GM11168 (cell line): ENCODE data around the gene TALDO1.
"Not testable (repeated sequence)": the region's sequence is repeated elsewhere in the genome, so short reads cannot be mapped to it uniquely, and the experiment has no call there.

Experiments used
- in situ Hi-C: fragments of 300-500 bp; cut with MboI; formaldehyde crosslinking; loops from one replicate; pipeline ENCODE4 v1.12.0; 2022; ENCODE audit warnings: low sequenced_read_pairs; ENCODE audit not compliant: unreplicated experiment

Gene TALDO1

DNA sequence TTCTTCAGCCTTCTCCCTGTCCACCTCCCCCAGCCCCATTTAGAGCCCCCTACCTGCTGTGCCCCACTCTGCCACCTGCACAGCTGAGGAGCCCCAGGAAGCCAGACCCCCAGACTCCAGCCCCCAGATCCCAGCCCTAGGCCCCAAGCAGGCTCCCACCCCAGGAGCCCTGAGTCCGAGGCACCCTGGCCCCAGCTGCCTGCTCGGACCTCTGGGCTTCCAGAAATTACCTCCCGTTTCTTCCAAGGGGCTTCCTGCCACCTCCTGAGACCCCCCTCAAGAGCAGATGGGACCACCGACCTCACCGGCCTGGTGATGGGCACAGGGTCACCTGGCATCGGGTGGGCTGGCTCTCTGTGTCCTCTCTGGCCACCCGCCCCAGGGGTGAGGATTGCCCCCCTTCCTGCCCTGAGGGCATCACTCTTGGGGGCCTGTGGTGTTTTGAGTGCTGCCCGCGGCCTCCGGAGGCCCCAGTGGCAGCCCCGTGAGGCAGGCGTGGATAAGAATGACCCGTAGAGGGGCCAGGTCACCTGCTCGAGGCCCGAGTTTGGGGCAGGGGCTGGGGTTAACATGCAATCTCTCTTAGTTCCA lies 18.3 kb upstream of the TALDO1 start:
- in situ Hi-C loops, result no loop called here

DNA sequence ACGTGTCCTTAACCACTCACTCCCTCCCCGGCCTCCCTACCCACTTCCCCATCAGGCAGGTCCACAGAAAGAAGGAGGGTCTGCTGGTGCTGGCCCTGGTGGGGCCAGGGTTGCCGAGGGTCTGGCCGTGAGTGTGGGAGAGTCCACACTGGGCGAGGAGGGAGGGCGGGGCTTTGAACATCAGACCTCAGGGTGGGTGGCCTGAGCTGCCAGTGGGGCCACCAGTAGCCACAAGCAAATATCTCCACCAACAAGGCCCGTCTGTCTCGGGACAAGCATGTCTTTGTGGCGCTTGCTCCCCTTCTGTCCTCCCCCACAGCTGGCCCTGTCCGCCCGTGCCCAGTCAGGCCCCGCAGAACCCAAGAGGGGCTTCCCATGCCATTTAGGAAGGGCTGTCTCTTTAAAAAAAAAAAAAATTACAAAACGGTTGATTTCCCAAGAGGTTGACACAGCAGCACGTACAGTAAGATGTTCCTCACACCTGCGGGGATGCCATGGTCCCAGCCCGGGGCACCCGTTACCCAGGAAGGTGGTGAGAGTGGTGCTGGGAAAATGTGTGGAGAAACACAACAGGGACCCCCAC lies 17.7 kb upstream of the TALDO1 start:
- in situ Hi-C loops, result no loop called here

DNA sequence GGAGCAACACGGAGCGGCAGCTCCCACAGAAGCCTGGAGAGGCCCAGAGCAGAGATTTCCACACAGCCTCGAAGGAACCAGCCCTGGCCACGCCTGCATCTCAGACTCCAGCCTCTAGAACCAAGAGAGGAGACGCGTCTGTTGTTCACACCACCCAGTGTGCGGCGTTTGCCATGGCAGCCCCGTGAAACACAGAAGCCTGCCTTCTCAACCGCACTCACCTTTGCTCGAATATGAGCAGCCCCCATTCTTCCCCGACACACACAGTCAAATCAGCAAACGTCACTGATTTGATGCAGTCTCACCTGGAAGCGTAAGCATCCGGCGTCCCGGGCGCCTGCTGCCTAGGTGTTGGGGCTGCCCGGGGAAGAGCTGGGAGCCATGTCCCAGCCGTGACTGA lies 14.2 kb upstream of the TALDO1 start:
- in situ Hi-C loops, result no loop called here

DNA sequence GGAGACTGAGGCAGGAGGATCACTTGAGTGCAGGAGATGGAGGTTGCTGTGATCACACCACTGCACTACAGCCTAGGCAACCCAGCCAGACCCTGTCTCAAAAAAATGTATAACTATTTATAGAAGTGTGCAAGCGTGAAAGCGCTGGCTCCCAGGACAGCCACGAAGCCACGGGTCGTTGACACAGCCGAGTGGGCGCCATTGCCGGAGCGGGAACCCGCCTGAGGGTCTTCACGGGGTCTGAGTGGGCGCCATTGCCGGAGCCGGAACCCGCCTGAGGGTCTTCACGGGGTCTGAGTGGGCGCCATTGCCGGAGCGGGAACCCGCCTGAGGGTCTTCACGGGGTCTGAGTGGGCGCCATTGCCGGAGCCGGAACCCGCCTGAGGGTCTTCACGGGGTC lies 12.7 kb upstream of the TALDO1 start:
- in situ Hi-C loops, result not testable (repeated sequence)

DNA sequence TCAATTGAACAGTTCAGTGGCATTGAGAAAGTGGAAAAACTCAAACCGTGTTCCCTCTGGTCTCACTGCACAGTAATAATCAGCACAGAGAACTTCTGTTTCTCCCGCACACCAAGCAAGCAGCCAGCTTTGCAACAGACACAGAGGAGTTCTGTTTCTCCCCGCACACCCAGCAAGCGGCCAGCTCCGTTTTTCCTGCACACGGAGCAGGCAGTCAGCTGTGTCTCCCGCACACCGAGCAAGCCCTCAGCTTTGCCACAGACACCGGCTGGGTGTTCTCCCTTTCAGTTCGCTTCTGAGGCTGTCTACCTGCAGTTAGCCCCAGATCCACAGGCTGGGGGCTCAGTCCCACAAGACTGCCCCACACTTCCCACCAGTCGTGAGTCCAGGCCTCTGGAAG lies 9.9 kb upstream of the TALDO1 start:
- in situ Hi-C loops, result no loop called here

DNA sequence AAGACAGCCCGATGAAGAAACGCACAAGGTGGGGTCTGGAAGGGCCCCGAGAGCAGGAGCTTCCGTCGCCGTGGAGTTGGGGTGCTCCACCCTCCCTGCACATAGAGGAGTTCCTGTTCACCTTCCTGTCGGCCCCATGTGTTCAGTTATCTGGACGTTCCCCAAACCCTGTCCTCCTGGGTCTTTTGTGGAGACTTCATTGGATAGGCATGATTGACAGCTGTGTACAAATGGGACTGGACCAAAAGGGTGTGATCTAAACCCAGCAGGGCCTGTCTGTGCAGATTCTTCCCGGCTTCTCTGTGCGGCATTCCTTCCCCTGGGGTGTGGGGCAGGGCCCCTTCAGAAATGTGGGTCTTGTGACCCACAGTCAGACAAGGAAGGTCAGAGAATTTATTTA lies 9.4 kb upstream of the TALDO1 start:
- in situ Hi-C loops, result not testable (repeated sequence)

DNA sequence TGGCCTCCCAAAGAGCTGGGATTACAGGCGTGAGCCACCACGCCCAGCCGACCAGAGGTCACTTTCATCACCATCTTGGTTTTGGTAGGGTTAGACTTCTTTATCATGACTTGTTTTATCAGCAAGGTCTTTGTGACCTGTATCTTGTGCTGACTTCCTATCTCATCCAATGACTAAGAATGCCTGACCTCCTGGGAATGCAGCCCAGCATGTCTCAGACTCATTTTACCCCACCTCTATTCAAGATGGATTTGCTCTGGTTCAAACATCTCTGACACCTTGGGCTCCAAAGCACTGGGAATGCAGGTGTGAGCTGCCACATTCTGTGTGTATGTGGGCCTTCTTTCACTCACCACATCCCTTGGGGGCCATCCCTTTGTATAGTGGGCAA lies 5.1 kb upstream of the TALDO1 start:
- in situ Hi-C loops, result no loop called here

DNA sequence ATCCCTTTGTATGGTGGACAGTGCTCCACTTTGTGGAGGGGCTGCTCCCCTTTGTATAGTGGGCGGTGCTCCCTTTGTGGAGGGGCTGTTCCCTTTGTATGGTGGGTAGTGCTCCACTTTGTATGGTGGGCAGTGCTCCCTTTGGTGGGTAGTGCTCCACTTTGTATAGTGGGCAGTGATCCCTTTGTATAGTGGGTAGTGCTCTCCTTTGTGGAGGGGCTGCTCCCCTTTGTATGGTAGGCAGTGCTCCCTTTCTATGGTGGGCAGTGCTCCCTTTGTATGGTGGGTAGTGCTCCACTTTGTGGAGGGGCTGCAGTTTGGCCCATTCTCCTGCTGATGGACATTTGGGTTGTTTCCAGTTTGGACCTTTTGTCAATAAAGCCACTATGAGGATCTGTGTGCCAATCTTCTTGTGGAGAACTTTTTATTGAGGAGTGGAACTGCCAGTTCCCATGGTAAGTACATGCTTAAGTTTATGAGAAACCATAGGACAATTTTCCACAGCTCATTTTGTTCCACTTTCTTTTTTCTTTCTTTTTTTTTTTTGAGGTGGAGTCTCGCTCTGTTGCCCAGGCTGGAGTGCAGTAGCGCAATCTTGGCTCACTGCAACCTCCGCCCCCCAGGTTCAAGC lies 4.6 kb upstream of the TALDO1 start:
- in situ Hi-C loops, result no loop called here

DNA sequence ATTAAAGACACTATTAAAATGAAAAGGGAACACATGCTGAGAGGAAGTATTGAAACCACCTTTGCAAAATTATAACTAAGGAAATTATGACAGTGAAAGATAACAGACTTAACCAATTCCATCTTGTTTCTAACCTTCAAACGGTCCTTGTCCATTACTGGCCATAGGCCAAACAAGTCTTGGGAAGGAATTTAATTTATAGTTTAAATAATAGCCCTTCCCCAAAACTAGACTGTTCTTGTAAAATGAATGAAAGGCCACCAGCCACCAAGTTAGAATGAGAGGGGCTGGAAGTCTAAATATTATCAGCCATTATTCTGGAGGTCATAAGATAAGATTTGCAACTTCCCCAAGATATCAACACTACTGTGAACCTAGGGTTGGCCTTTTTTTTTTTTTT lies 1.8 kb upstream of the TALDO1 start:
- in situ Hi-C loops, result no loop called here

DNA sequence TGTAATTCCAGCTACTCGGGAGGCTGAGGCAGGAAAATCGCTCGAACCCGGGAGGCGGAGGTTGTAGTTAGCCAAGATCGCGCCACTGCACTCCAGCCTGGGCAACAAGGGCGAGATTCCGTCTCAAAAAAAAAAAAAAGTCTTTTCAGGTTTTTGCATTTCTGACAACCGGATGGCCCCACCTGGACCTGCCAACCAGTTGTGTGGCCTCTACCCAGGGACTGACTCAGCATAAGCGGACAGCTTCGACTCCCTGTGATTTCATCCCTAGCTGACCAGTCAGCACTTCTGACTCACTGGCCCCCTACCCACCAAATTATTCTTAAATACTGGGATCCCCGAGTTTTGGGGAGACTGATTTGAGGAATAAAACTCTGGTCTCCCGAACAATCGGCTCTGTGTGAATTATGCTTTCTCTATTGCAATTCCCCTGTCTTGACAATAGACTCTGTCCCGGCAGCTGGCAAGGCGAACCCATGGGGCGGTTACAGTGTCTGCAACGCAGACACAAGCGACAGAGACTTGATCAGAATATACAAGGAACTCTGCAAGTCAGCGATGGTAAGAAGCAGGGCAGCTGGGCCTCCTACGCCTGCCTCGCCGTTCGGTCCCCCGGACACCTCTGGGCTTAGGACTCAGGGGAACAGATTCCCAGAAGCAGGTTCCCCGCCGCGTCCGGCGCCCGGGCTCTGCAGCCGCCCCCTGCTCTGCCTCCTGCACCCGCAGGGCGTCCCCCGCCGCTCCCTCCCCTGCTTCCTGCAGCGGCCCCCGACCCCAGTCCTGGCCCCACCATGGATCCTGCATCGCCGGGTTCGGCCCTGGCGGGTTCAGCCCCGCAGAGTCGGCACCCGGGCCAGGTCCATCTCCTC lies 741 bp upstream of the TALDO1 start:
- in situ Hi-C loops, result no loop called here

DNA sequence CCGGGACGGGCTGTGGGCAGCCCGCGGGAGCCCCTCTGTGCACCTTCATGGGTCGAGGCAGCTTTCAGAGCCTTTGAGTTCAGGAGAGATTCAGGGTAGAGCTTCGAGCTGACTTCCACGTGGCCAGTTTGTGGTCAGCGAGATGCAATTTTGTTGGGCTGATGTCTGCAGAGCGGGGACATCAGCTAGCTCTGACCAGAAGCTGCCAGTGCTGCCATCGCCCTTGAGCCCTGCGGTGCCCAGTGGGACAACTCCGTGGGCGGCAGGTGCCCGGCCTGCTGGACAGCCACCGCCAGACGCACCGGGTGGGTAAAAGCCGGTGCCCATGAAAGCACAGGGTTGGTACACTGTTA lies 719 bp downstream of the TALDO1 start:
- in situ Hi-C loops, result no loop called here

DNA sequence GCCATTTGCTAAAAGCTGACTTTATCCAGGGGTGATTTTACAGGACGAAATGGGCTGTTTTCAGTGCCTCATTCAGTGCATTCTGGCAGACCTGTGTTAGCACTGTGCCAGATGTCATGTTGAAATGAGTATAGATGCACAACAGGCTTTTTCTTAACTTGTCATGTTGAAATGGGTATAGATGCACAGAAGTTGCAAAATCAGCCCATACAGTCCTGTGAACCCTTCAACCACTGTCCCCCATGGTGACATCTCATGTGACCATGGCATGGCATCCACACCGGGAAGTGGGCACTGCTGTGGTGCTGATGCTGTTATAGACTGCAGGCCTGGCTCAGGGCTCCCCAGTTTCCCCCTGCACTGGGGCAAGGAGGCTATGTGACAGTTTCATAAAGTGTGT lies 2.5 kb downstream of the TALDO1 start:
- in situ Hi-C loops, result no loop called here

DNA sequence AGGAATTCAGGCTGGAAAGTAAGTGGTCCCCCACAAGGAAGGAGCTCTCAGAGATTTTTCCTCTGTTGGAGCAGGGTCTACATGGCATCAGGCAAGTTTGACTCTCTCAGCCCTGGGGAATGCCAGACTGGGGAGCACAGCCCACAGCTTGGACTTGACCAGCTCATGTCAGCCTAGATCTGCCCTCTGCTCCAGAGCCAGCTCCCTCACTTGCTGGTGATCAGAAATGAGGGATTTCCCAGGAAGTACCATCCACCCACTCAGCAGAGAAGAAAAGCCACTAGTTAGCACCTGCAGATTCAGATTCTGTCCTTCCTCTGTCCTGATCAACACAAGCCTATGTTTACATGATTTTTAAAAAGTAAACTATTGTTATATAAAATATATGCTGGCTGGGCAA lies 13.0 kb downstream of the TALDO1 start:
- in situ Hi-C loops, result loop anchor here (10.0 kb wide), 1 partner anchor 545 kb away; no protein-coding TSS in a partner anchor

DNA sequence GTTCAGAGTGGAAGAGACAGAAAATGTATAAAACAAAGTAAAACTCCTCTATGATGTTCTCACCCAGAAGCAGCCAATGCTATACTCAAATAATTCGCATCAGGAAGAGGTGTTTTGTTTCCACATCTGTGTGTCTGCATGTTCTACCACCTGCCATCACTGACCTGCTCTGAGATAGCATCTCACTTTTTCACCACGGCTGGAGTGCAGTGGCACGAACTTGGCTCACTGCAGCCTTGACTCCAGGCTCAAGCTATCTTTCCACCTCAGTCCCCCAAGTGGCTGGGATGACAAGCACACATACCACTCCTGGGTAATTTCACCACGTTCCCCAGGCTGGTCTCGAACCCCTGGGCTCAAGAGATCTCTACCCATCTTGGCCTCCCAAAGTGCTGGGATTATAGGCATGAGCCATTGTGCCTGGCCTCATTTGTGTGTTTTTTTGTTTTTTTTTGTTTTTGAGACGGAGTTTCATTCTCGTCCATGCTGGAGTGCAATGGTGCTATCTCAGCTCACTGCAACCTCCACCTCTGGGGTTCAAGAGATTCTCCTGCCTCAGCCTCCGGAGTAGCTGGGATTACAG lies 14.4 kb downstream of the TALDO1 start:
- in situ Hi-C loops, result loop anchor here (10.0 kb wide), 1 partner anchor 547 kb away; no protein-coding TSS in a partner anchor

DNA sequence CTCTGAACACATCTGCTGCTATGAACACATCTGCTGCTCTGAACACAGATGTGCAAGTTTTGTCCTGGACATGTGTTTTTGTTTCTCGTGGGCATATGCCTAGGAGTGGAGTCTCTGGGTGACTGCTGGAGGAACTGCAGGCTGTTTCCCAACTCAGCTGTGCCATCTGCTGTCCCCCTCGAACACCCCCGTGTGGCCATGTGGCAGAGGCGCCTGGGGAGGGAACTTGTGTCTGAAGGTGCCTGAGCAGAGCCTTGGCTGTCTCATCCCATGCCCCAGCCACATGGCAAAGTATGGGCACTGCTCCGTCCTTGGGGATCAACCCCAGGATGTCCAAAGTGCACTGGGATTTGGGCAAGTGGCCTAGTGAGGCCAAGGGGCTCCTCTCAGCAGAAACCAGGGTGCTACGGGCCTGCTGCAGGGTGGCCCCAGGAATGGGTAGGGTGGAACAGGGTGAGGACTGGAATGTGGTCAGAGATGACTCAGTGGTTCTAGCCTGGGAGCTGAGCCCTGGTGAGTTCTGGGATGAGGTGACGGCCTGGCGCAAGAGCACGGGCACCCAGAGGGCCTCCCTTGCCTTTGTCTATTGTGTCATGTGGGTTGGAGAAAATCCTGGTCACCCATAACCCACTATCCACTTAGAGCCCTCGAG lies 15.3 kb downstream of the TALDO1 start:
- in situ Hi-C loops, result loop anchor here (10.0 kb wide), 1 partner anchor 548 kb away; no protein-coding TSS in a partner anchor

DNA sequence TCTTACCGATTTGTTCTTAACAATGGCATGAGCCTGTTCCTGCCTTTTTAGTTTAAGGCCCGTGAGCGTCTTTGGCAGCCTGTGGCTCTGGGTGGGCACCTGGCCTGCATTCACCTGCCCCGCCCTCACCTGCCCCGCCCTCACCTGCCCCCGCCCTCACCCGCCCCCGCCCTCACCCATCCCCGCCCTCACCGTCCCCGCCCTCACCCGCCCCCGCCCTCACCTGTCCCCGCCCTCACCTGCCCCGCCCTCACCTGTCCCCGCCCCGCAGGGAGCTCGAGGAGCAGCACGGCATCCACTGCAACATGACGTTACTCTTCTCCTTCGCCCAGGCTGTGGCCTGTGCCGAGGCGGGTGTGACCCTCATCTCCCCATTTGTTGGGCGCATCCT lies 15.8 kb downstream of the TALDO1 start:
- in situ Hi-C loops, result loop anchor here (10.0 kb wide), 1 partner anchor 548 kb away; no protein-coding TSS in a partner anchor

DNA sequence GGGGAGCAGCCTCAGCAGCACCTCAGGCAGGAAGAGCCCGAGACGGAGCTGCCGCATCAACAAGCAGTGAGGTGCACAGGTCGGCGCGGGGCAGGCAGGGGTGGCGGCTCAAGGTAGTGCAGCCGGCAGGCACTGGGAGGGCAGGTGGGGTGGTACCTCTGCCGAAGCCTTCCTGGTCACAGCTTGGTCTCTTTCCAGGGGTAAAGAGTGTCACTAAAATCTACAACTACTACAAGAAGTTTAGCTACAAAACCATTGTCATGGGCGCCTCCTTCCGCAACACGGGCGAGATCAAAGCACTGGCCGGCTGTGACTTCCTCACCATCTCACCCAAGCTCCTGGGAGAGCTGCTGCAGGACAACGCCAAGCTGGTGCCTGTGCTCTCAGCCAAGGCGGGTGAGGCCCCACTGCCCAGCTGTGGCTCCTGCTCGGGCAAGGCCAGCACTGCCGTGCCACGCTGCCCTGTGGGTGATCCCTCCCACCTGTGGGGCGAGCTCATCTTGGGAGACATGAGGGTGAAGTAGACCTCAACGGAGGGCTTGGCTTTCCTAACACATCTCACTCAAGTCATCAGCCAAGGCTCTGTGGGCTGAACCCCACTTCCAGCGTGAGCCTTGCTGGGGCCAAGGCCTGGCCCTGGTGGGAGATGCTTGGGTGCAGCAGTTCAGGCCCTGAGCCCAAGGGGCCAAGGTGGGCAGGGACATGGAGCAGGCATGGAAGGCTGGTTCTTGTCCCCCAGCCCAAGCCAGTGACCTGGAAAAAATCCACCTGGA lies 16.5 kb downstream of the TALDO1 start:
- in situ Hi-C loops, result loop anchor here (10.0 kb wide), 1 partner anchor 549 kb away; no protein-coding TSS in a partner anchor

DNA sequence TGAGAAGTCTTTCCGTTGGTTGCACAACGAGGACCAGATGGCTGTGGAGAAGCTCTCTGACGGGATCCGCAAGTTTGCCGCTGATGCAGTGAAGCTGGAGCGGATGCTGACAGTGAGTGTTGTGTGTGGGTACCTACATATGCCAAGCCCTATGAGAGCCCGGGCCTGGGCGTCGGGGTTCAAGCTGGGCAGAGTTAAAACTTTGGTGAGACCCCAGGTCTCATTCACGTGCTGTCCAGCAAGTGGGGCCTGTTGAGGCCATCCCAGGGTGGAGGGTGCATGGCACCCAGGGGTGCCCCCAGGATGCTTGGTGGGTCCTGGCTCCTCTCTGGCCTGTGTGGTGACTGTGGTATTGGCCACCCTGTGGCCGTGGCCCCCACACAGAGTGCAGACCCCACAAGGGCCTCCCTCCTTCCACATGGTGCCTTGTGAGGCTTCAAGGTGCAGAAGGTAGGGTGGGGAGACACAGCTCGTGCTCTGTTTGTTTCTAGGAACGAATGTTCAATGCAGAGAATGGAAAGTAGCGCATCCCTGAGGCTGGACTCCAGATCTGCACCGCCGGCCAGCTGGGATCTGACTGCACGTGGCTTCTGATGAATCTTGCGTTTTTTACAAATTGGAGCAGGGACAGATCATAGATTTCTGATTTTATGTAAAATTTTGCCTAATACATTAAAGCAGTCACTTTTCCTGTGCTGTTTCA lies 17.2 kb downstream of the TALDO1 start:
- in situ Hi-C loops, result loop anchor here (10.0 kb wide), 1 partner anchor 550 kb away; no protein-coding TSS in a partner anchor
